GM11168 (cell line): ENCODE data around the gene GATA5.

Experiments
- in situ Hi-C: fragments of 300-500 bp; cut with MboI; formaldehyde crosslinking; loops from one replicate; pipeline ENCODE4 v1.12.0; 2022; ENCODE audit warnings: low sequenced_read_pairs; ENCODE audit not compliant: unreplicated experiment

The GATA5 gene

GRCh38 chr20:62489932-62490263, 14.1 kb upstream of the GATA5 start:
- in situ Hi-C loops: no loop called here

GRCh38 chr20:62489186-62489931, 13.6 kb upstream of the GATA5 start:
- in situ Hi-C loops: no loop called here

GRCh38 chr20:62488470-62488869, 12.7 kb upstream of the GATA5 start:
- in situ Hi-C loops: no loop called here

GRCh38 chr20:62487561-62488354, 12.0 kb upstream of the GATA5 start:
- in situ Hi-C loops: no loop called here

GRCh38 chr20:62487118-62487517, 11.3 kb upstream of the GATA5 start:
- in situ Hi-C loops: no loop called here

- in situ Hi-C loops: no loop called here
Observed at GRCh38 chr20:62486484-62486883, 10.7 kb upstream of the GATA5 start.

GRCh38 chr20:62485701-62486089, 9.9 kb upstream of the GATA5 start:
- in situ Hi-C loops: no loop called here

- in situ Hi-C loops: no loop called here
Observed at GRCh38 chr20:62485062-62485700, 9.4 kb upstream of the GATA5 start.

- in situ Hi-C loops: no loop called here
Observed at GRCh38 chr20:62484478-62484877, 8.7 kb upstream of the GATA5 start.

- in situ Hi-C loops: no loop called here
Observed at GRCh38 chr20:62483613-62484458, 8.0 kb upstream of the GATA5 start.

GRCh38 chr20:62482974-62483373, 7.2 kb upstream of the GATA5 start:
- in situ Hi-C loops: no loop called here

- in situ Hi-C loops: no loop called here
Observed at GRCh38 chr20:62482146-62482809, 6.5 kb upstream of the GATA5 start.

- in situ Hi-C loops: no loop called here
Observed at GRCh38 chr20:62481425-62482145, 5.8 kb upstream of the GATA5 start.

- in situ Hi-C loops: no loop called here
Observed at GRCh38 chr20:62480318-62480717, 4.5 kb upstream of the GATA5 start.

- in situ Hi-C loops: no loop called here
Observed at GRCh38 chr20:62479656-62480055, 3.9 kb upstream of the GATA5 start.

- in situ Hi-C loops: no loop called here
Observed at GRCh38 chr20:62479156-62479555, 3.4 kb upstream of the GATA5 start.

GRCh38 chr20:62477669-62478455, 2.1 kb upstream of the GATA5 start:
- in situ Hi-C loops: no loop called here

- in situ Hi-C loops: no loop called here
Observed at GRCh38 chr20:62476056-62476838, 452 bp upstream of the GATA5 start.
